HG03103 (cell line): ENCODE measurements around the gene SUFU.

ENCODE experiments used
- ATAC-seq: cut with Tn5 transposase; IDR thresholded peaks from one replicate; pipeline ENCODE4 v1.9.1; 2021; ENCODE audit warnings: low read depth; ENCODE audit not compliant: unreplicated experiment

SUFU gene

DNA sequence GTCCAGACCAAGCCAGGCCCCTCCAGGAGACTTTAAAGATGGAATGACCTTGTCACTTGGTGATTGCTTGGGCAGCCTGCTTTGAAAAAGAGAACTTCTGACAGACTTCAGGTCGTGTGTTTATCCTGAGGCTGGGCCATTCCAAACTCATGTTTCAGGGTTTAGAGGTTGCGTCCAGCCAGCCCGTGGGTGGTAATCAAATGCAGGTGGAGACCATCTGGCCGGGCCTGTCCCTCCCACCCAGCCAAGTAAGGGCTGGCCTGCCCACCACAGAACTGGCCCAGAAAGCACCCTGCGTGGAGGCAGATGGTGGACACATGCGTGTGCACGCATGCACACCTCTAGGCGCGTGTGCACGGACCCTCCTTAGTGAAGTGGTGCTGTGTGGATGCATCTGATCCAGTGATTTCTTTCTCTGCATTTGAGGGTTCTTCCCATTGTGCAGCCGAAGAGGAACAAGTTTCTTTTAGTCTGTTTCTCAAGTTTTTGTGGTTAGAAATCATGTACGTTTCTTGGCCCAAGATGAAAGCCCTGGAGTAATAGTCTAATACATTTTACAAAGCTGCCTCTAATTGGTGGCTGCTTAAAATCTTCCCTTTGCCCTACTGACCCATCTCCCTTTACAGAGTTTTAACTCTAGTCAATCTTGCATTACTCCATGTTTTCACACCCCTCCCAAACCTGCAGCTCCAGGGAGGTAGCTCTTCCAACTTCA lies 43.0 kb downstream of the SUFU start:
- ATAC-seq: no peak

DNA sequence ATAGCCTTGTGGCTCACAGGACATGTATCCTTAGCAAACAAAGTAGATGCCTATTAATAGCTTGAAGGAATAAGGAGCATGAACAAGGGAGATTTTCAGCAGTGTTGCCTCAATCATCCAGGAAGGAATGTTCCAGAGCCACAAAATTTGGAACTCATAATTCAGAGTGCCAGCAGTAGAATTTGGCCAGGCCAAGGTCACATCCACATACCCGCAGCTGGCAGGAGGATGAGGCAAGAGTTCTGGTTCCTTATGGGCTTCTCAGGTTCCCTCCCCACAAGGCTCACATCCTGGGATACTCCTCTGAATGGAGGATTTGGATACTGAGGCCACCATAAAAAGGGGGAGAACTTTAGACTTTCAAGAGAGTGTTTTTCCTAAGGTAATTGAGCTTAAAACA lies 45.8 kb downstream of the SUFU start:
- ATAC-seq: no peak

DNA sequence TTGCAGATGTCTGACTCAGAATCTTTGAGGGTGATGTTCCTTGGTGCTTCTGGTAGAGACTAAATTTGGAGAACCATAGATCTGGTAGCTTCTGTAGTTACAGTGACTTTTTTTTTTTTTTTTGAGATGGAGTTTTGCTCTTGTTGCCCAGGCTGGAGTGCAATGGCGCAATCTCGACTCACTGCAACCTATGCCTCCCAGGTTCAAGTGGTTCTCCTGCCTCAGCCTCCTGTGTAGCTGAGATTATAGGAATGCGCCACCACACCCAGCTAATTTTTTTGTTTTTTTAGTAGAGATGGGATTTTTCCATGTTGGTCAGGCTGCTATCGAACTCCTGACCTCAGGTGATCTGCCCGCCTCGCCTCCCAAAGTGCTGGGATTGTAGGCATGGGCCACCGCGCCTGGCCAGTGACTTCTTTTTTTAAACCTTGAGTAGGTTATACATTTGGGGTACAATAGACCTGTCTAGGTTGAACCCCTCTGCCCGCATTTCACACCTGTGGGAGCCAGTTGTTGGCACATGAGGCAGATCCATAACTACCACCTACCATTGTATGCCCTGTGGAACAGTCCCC lies 47.0 kb downstream of the SUFU start:
- no peak for ATAC-seq

DNA sequence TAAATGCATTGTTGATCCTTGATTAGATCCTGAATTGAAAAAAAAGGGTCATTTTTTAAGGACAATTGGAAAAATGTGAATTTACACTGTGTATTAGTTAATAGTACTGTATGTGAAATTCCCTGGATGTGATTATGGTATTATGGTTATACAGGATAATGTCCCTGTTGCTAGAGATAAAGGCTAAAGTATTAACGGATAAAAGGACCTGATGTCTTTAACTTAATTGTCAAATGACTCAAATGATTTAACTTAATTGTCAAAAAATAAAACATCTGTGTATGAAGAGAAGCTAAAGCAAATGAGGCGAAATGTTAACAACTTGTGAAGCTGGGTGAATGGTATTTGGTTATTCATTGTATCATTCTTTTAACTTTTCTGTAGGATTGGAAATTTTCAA lies 48.8 kb downstream of the SUFU start:
- ATAC-seq: no peak

DNA sequence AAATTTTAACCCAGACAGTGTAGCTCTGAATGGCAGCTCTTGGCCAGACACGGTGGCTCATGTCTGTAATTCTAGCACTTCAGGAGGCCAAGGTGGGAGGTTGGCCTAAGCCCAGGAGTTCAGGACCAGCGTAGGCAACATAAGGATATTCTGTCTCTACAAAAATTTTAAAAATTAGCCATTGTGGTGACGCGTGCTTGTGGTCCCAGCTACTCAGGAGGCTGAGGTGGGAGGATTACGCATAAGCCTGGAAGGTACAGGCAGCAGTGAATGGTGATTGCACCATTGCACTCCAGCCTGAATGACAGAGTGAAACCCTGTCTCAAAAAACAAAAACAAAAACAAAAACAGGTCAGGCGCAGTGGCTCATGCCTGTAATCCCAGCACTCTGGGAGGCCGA lies 50.0 kb downstream of the SUFU start:
- ATAC-seq: no peak

DNA sequence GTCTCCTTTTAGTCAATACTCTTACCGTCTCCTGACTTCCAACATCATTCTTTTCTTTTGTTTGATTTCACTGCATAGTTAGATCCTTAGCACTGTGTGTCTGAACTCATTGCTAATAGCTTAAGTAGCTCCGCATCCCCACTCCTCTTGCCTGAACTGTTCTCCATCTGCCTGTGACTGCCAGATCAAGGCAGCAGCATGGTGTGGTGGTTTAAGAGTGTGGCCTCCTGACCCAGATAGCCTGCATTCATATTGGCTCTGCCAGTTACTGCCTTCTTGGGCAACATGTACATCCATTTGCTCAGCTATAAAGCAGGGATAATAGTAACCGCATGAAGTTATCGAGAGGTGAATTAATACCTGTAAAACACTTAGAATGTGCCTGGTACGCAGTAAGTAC lies 50.8 kb downstream of the SUFU start:
- no peak for ATAC-seq

DNA sequence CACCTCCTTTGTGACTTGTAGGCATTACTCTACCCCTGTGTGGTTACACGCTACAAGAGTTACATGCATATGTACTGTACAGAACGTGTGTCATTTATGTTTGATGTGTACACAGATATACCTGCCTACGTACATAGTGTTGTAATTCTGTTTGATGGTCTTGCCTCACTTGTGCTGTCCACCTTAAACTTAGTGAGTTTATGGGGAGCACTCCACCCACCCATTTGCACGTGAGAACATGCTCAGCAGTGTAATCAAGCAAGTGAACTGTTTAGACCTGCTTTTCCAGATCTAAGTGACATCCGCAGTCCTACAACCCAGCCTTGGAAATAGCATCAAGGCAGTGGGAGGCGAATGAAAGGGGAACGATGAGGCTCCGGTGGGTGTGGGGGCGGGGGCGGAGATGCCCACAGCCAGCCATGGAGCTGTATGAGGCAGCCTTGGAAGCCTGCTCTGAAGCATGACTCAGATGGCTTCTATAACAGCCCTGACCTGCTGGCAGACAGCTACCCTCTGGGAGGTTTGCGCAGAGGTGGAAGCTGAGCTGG lies 52.1 kb downstream of the SUFU start:
- no peak for ATAC-seq

DNA sequence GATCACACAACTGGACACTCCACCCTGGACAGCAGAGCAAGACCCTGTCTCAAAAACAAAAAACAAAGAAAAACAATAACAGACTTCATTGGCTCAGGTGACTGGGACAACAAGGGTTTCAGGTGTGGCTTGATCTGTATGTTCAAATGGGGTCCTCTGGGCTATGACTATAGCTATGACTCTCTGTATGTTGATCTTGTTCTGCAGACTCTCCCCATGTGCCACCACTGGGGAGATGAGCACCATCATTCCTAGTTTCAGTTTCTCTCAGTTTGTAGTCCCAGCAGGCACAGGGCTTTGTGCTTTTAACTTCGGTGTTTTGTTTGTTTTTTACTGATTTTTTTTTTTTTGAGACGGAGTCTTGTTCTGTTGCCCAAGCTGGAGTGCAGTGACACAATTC lies 53.8 kb downstream of the SUFU start:
- ATAC-seq: no peak

DNA sequence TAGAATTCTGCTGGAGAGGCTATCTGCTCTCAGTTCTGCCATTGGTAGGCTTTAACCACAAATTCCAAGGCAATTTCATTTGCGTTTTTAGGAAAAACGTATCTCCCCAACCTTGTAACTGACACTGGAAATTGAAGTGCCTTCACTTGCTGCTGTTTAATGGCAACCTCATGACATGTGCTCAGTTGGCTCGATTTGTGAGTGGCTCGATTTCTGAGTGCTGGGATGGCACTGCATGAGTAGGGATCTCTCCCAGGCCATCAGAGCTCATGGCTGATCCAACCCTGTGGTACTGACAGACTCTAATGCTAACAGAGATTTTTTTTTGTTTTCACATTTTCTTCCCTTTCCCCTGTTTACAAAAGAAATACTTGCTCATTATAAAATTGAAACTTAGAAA lies 56.0 kb downstream of the SUFU start:
- no peak for ATAC-seq

DNA sequence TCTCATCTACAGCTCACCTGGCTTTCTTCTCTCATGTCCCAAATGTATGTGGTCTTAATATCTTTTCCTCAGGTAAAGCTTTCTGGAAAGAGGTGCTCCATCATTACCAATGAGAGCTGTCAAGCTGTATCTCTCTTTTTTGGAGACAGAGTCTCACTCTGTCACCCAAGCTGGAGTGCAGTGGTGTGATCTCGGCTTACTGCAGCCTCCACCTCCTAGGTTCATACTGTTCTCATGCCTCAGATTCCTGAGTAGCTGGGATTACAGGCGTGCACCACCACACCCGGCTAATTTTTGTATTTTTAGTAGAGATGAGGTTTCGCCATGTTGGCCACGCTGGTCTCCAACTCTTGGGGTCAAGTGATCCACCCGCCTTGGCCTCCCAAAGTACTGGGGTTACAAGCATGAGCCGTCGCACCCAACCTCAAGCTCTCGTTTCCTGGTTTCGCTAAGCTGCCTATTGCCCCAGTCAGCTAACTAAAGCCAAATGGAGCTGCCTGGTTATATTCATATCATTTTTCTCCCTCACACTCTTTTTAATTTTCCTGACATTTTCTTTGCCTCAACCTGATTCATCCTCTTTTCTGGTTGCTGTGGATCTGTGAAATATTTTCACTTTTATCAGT lies 60.5 kb downstream of the SUFU start:
- ATAC-seq: no peak

DNA sequence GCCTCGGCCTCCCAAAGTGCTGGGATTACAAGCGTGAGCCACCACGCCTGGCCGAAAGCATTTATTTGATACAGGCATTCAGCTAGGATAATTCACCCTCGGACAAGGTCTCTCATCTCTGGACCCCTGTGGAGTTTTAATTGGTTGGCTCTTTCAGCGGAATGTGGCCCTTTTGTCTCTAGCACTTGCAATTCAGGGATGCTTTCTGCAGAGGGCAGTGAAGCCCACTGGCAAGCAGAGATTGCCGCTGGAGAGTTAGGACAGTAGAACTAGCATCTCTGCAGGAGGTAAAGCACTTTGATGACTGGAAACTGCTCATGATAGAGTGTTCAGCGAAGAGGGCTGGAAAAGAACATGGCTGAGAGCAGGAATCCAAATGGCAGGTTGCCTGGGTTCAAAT lies 62.0 kb downstream of the SUFU start:
- ATAC-seq: no peak

DNA sequence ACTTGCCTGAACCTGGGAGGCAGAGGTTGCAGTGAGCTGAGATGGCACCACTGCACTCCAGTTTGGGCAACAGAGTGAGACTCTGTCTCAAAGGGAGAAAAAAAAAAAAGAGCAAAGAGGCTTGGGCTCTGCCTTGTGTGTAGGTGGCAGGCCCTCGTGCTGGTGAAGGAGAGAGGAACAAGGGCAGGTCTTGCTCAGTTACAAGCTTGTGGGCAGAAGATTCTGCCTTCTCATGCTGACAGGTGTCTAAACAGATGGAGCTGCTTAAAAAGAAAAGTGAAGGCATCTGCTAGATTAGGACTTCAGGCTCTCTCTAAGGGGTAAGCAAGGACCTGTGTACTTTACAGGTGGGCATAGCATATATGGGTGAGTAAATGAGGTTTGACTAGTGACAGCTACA lies 75.0 kb downstream of the SUFU start:
- ATAC-seq: no peak

DNA sequence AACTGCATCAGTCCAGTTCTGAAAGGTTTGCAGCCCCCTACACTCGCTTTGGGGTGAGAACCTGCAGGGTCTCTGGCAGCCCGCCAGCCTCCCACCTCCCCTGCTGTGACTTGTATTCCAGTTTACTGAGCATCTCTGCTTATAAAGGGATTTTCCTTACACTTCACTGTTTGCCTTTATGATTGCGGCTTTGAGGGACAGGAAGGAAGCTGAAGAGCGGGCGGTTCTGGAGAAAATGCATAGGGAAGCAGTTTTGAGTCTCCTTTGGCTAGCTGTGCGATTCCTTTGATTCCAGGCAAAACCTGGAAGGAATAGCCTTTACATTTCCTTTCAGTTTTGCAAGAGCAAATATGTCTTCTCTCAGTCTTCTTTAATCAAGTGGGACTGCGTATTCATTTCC lies 75.6 kb downstream of the SUFU start:
- ATAC-seq: no peak

DNA sequence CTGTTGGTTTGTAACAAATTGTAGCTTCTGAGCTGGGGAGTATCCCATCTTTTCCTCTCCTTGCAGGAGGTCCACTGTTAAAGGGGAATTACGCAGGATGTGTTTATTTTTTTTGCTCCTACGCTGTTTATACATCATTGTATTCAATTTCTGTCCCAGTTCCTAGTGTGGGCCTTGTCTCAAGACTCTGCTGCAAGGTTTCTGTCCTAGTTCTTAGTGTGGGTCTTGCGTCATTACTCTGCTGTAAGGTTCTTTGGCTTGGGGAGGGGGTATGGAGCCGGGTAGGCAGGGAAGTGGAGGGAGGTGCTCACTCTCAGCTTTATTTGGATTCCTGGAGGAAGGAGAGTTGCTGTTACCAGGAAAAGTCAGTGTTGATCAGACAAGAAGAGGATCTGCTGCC lies 76.5 kb downstream of the SUFU start:
- no peak for ATAC-seq

DNA sequence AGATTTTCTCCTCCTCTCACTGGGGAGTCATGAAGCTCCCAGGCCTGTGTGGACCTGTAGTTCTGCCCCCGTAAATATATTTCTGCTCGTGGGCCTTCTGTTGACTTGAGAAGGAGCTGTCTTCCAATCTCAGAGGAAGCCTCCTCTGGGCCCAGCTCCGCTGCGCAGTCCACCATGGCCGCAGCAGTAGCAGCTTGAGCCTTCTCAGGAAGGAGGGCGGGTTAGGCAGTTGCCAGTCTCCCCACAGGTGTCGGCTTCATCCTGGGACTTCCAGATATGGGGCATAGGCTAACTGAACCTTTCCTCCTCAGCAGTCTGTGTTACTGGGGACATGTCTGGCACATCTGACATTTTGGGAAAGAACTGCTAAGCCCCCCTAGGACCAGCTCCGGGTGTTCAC lies 77.6 kb downstream of the SUFU start:
- no peak for ATAC-seq

DNA sequence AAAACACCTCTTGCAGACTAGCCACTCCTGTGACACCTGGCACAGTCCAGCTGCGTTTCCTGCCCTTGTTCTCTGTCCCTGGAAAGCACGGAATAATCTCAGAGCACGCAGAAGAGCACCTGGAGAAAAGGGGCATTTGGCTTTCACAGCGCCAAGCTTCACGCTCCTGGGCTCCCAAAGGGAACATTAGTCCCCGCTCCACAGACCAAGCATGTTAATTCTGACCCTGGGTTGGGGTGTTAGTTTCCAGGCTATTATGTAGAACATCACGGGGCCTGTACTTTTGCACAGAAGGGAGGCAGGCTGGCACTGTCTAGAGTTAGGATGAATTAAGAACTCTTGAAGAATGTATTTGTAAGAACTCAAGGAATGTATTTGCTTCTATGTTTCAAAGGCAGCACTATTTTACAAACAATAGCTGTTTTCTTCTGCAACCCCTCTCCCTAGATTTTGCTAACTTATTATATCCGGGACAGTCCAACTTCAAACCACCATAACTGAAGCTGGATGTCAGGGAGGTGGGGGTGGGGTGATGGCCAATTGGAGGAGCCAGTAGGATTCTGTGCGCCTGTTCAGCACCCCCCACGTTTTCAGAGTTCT lies 78.3 kb downstream of the SUFU start:
- ATAC-seq: no peak

DNA sequence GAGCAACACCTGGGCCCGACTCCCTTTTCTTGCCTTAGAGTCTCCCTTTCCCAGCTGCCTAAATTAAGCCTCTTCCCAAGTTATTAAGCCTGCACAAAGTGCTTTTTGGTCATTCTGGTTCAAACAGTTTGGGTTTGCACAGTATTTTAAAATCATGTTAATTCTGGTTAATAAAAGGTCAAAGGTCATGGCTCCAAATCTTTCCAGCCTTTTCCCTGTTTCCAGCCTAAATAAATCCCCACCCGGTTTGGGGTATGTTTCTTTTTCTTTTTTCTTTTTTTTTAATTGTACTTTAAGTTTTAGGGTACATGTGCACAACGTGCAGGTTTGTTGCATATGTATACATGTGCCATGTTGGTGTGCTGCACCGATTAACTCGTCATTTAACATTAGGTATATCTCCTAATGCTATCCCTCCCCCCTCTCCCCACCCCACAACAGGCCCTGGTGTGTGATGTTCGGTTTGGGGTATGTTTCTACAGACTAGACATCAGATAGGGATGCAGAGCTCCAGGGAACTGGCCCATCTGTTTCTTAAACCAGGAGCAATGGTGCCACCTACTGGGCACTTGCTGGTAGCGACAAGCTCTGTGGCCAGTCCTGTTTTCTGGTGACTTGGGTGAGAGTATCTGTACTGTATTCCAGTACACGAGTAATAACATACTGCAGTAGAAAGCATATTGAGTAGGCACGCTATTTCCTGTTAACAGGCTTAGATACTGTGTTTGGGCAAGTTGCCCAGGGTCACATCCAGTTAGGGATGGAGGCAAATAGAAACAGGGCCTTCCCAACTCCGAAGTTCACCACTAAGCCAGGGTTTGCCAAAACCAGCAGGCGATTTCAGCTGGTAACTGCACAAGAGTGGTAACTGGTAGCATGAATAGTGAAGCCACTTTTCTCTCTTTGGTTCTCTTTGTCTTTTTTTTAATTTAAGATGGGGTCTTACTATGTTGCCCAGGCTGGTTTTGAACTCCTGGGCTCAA lies 80.0 kb downstream of the SUFU start:
- ATAC-seq: peak; percentile 81

DNA sequence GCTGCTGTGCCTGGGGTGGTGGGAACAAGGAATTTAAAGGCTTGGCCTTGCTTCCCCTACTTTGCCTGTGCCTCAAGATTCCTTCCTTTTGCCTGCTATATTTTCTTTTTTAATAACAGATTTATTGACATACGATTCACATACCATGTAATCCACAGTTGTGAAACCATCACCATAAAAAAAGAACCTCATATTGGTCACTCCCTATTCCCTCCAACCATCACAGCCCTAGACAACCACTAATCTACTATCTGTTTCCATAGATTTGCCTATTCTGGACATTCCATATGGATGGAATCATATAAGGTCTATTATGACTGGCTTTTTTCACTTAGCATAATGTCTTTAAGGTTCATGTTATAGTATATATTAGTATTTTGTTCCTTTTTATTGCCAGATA lies 81.3 kb downstream of the SUFU start:
- ATAC-seq: no peak

DNA sequence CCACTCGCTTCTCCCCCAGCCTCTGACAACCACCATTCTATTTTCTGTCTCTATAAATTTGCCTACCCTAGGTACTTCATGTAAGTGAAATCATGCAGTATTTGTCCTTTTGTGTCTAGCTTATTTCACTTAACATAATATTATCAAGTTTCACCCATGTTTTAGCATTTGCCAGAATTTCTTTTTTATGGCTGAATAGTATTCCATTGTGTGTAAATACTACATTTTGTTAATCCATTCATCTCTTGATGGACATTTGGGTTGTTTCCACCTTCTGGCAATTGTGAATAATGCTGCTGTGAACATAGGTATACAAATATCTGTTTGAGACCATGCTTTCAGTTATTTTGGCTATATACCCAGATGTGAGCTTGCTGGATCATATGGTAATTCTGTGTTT lies 83.1 kb downstream of the SUFU start:
- ATAC-seq: no peak

DNA sequence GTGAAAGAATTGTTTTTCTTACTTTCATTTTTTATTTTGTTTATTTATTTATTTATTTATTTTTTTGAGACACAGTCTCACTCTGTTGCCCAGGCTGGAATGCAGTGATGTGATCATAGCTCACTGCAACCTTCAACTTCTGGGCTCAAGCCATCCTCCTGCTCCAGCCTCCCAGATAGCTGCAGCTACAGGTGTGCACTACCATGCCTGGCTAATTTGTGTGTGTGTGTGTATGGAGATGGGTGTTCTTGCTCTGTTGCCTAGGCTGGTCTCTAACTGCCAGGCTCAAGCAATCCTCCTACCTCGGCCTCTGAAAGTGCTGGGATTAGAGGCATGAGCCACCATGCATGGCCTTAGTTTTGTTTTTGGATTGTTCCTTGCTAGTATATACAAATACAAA lies 85.1 kb downstream of the SUFU start:
- no peak for ATAC-seq
